Activated T-cell treated with anti-CD3 and anti-CD28 coated beads, Interleukin-2, amount 50 U/mL, for 72 hours (primary cell): Measurements from ENCODE around the gene EIF4A2. TPM values are rescaled to one million over a fixed set of nuclear protein-coding genes. Genes with fewer than 3 reads are reported as not detected.
"Not testable (repeated sequence)": the region's sequence is repeated elsewhere in the genome, so short reads cannot be mapped to it uniquely, and the experiment has no call there.

ENCODE experiments used
- ATAC-seq, 2 donors: fragments of 150-1000 bp; cut with Tn5 transposase; replicated peaks in 1 of 2; 2 replicates each; pipeline ENCODE4 v1.10.0; 2021; ENCODE audit warnings: moderate library complexity in 2 of 2, mild to moderate bottlenecking in 1 of 2
- DNase-seq, 2 donors: peaks; one replicate each; pipeline ENCODE4 v3.0.0; 2021 to 2022; ENCODE audit warnings: mixed read lengths in 1 of 2
- H3K27ac Mint-ChIP-seq: one replicate; pipeline ENCODE4 v1.8.0; 2022; ENCODE audit warnings: mild to moderate bottlenecking, moderate library complexity, mixed read lengths
- H3K27me3 Mint-ChIP-seq: one replicate; pipeline ENCODE4 v1.8.0; 2022; ENCODE audit warnings: low read depth, mixed read lengths
- H3K36me3 Mint-ChIP-seq, 2 donors: one replicate each; pipeline ENCODE4 v1.8.0; 2022; ENCODE audit warnings: mixed read lengths in 2 of 2, mild to moderate bottlenecking in 1 of 2; ENCODE audit not compliant: insufficient read depth in 2 of 2
- H3K4me1 Mint-ChIP-seq: one replicate; pipeline ENCODE4 v1.8.0; 2022; ENCODE audit warnings: low read depth, mixed read lengths
- H3K4me3 Mint-ChIP-seq, 2 donors: one replicate each; pipeline ENCODE4 v1.8.0; 2022; ENCODE audit warnings: mild to moderate bottlenecking in 2 of 2, mixed read lengths in 2 of 2, moderate library complexity in 2 of 2
- H3K9me3 Mint-ChIP-seq, 2 donors: one replicate each; pipeline ENCODE4 v1.8.0; 2022; ENCODE audit warnings: mixed read lengths in 2 of 2
- total RNA-seq, 2 donors: library from RNA; stranded (reverse); gene quantifications; one replicate each; pipeline ENCODE4 v1.2.3, GENCODE V29; 2022

EIF4A2 gene
- total RNA-seq, 2 donors from 2014 or later, result 353 to 492 TPM

DNA sequence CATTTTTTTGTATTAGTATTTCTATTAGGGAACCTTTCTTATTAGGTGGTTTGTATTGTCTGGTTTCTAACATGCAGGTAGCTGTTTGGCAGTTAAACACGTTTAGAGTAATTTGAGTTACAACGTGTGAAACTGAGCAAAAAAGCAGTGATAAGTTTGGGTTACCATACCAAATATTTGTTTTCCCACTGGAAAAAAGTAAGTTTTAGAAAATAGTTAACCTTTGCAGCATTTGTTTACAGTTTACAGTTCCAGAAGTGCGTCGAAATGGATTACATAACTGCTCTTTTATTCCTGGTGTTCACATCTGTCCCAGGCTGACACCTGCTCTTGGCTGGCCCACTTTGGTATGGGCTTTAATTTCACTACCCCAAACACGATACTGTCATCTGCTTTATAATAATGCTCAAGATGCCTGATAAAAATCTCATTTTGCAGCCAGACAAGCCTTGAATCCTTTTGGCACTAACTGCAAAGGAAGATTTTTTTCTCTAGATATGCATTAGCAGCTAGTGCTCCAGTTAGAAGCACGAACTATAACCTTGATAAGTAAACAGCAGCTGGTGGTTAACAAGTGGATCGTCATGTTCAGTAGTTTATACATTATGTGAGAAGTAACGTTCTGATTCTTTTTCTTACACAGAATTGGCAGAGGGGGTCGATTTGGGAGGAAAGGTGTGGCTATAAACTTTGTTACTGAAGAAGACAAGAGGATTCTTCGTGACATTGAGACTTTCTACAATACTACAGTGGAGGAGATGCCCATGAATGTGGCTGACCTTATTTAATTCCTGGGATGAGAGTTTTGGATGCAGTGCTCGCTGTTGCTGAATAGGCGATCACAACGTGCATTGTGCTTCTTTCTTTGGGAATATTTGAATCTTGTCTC, 5.3 kb downstream of the EIF4A2 start:
- DNase-seq (no peak), ATAC-seq (no peak)
- no peaks in the 10 kb centered on the region for H3K27me3 Mint-ChIP-seq
- H3K4me1 Mint-ChIP-seq, result peaks cover 69% of the 10 kb centered on the region
- no peaks in the 10 kb centered on the region for H3K9me3 Mint-ChIP-seq
- H3K4me3 Mint-ChIP-seq, result peak overlapping the region; percentile 92 to 97
- H3K27ac Mint-ChIP-seq, result peak overlapping the region; percentile 99
- H3K36me3 Mint-ChIP-seq, result peaks cover 43 to 79% of the 10 kb centered on the region in 2 donors

DNA sequence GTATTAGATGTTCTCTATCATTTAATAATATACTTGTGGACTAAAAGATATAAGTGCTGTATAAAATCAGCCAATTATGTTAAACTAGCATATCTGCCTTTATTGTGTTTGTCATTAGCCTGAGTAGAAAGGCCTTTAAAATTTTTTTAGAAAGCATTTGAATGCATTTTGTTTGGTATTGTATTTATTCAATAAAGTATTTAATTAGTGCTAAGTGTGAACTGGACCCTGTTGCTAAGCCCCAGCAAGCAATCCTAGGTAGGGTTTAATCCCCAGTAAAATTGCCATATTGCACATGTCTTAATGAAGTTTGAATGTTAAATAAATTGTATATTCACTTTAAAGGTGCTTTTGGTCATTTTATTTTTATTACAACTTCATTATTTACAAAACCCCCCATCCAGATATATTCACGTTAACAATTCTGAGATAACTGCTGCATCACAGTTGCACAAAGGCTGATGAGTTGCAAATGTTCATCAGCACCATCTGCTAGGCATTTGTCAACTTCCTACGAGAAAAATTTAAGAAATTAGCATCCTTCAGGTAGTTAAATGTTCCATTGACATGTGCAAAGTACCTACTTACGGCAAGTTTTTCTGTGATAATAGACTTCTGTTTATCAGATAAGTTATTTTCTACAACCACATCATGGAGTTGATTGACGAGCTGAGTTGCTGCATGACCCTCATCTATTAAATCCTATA, 6.3 kb downstream of the EIF4A2 start:
- no peaks in the 10 kb centered on the region for H3K27me3 Mint-ChIP-seq
- DNase-seq (no peak), ATAC-seq (no peak)
- H3K27ac Mint-ChIP-seq, result peak overlapping the region; percentile 99
- H3K4me1 Mint-ChIP-seq, result peaks cover 63% of the 10 kb centered on the region
- peak overlapping the region in 1 of 2 donors; percentile 48 for H3K4me3 Mint-ChIP-seq
- H3K36me3 Mint-ChIP-seq, result peaks cover 34 to 79% of the 10 kb centered on the region in 2 donors
- no peaks in the 10 kb centered on the region for H3K9me3 Mint-ChIP-seq

DNA sequence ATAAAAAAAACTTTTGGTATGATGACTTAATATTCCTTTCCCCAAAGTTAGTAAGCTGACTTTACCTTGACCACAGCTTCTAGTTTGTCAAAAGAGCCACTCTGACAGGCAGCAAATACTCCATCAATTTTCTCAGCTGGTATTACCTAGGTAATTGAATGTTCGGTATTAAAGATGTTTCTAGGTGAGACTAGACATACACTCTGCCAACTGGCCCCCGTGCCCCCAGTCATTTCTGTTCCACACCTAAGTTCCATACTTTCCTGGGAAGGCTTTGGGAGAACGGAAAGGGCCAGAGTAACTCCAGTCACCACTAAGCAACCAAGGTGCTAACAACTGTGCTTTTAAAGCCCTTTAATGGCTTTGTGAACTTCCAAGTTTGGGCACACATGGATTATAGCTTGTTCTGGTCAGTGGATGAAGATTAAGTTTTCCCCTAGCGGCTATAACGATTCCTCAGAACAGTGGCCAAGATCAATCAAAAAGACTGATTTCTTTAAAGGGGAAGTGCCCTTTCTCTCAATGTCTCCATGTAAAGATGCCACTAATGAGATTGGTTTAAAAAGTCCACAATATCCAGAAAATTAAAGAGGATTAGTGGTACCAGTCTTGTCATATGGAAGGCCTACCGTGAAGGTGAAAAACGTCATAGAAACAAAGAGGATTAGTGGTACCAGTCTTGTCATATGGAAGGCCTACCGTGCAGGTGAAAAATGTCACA, 7.0 kb downstream of the EIF4A2 start:
- H3K27me3 Mint-ChIP-seq, result no peaks in the 10 kb centered on the region
- H3K4me1 Mint-ChIP-seq, result peaks cover 59% of the 10 kb centered on the region
- peak overlapping the region; percentile 56 for H3K27ac Mint-ChIP-seq
- DNase-seq (no peak), ATAC-seq (peak; percentile 17 to 28)
- H3K4me3 Mint-ChIP-seq, result peak overlapping the region in 1 of 2 donors; percentile 19
- H3K36me3 Mint-ChIP-seq, result peaks cover 27 to 72% of the 10 kb centered on the region in 2 donors
- H3K9me3 Mint-ChIP-seq, result no peaks in the 10 kb centered on the region

DNA sequence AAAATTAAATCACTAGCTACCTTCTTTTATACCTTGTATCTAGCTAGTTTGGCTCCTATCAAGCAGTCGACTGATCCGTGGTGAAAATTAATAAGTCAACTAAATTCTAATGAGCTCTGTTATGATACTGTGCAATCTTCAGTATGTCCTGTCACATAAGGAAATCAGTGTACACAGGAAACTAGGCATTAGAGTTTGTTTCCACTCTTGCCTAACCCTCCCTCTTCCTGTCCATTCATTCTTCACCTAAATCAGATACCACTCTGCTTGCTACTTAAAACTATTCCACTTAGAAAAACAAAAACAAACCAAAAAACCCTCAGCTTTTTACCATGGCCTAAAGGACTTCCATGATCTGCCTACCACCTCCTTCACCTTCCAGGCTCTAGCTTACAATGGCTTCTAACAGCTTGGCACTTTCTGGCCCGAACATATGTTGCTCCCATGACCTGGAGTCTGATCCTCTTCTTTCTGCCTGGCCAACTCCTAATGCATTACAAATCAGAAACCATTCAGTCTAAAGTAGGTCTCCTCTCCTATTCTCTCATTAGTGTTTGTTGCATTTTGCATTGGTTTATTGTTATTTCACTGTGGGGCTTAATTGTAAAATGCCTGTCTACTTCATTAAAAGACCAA, 15.0 kb downstream of the EIF4A2 start:
- no peak for DNase-seq
- Mint-ChIP-seq H3K36me3 (peaks cover 19 to 48% of the 10 kb centered on the region in 2 donors), H3K9me3 (no peaks in the 10 kb centered on the region), H3K27me3 (no peaks in the 10 kb centered on the region), H3K4me1 (peaks cover 27% of the 10 kb centered on the region), H3K4me3 (no peak overlapping the region), H3K27ac (peak overlapping the region; percentile 33)
- peak in 1 of 2 donors; percentile 29 for ATAC-seq

DNA sequence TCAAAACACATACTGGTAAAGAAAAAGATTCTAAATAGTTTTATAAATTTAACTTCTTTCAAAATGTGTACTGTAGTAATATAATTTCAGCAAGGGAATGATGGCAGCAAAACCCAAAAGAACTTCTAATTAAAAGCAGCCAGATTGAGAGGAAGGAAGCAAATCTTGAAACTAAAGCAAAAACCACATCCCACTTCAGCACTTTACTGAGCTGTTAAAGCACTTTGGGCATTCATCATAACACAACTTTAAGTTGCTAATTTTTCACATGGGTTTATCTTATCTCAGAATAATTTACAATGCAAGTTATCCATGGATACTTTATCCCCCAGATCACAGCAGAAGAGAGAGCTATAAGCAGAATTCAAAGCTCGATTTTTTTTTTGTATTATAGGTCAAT, 16.9 kb downstream of the EIF4A2 start:
- H3K9me3 Mint-ChIP-seq, result no peaks in the 10 kb centered on the region
- H3K4me3 Mint-ChIP-seq, result no peak overlapping the region
- peaks cover 39% of the 10 kb centered on the region for H3K4me1 Mint-ChIP-seq
- H3K36me3 Mint-ChIP-seq, result peaks cover 18 to 37% of the 10 kb centered on the region in 2 donors
- peak overlapping the region; percentile 70 for H3K27ac Mint-ChIP-seq
- DNase-seq (no peak), ATAC-seq (peak in 1 of 2 donors; percentile 33)
- H3K27me3 Mint-ChIP-seq, result no peaks in the 10 kb centered on the region

DNA sequence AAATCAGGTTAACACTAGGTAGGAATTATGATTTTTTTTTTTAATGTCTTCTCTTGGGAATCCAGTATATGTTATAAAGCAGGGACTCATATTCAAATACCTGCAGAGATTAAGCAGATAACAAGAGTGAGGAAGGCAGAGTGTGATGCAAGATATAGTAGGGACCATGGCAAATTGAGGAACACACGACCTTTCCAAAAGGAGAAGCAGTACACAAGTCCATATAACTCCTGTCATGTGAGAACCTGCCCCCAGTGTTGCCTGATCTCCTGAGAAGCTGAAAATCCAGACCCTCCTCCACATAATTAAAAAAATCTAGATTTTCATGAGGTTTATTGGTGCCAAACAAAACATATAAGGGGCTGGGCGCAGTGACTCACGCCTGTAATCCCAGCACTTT, 19.3 kb downstream of the EIF4A2 start:
- Mint-ChIP-seq H3K4me3 (no peak overlapping the region), H3K36me3 (peaks cover 12 to 29% of the 10 kb centered on the region in 2 donors), H3K27me3 (no peaks in the 10 kb centered on the region), H3K4me1 (peaks cover 53% of the 10 kb centered on the region), H3K27ac (peak overlapping the region; percentile 87), H3K9me3 (no peaks in the 10 kb centered on the region)
- no peak for ATAC-seq
- no peak for DNase-seq

- not testable (repeated sequence) for ATAC-seq, H3K9me3 Mint-ChIP-seq, DNase-seq, H3K27me3 Mint-ChIP-seq, H3K4me3 Mint-ChIP-seq, H3K27ac Mint-ChIP-seq
- H3K36me3 Mint-ChIP-seq, result peaks cover 10 to 27% of the 10 kb centered on the region in 2 donors
- H3K4me1 Mint-ChIP-seq, result peaks cover 54% of the 10 kb centered on the region
These were observed 20.1 kb downstream of the EIF4A2 start for GRCh38 chr3:186803447-186803846.

DNA sequence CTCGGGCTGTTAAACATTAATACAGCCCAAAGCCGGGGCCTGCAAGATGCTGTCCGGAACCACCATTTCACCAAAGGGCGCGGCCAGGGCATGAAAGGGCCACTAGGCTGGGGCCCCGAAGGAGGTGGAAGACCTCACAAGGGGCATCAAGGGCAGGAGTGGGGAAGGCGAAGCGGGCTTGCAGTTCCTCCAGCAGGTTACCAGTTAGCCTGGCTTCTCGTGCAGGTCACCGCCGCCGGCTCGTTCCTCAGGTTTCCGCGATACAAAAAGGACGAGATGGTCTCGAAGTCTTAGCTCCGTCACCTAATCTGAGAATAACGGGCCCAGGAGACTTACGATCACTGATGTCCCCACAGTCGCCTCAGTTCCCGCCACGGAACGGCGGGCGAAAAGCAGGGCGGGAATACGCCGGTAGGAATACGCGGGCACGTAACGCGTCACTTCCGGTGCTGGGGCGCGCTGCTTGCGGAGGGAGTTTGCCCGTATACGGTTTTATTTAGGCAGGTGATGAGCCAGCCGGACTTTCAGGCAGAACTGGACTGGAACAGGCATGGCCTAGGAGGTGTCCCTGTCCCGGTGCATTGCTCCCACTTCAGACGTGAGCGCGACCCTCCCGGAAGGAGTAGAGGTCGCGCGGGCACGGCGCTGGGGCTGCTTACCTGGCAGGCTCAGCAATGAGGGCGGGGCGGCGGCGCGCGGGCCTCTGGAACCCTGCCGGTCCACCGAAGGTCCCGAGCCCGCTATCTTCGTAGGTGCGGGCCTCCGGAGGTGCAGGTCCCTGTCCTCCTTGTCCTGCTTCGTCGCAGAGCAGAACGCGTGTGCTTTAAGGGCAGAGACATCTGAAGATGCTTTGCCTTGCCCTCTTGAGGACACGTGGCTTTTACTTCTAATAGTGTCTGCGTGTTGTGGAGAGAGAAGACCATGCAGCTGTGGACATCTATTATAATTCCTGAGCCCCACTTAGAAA, 23.0 kb downstream of the EIF4A2 start, which contains the start of gene RFC4:
RFC4 (minus strand) TSS at position 394 of the 967 bp plus-strand sequence. CDS start 1,769 bp downstream, outside the sequence.
- Mint-ChIP-seq H3K9me3 (no peaks in the 10 kb centered on the region), H3K36me3 (peaks cover 4 to 10% of the 10 kb centered on the region in 2 donors), H3K4me1 (peaks cover 39% of the 10 kb centered on the region), H3K27me3 (no peaks in the 10 kb centered on the region), H3K4me3 (peak within 1 kb of the TSS; percentile 89 to 90), H3K27ac (peak within 1 kb of the TSS; percentile 94)
- peak; percentile 92 to 93 for ATAC-seq
- DNase-seq, result peak; percentile 84 to 89

DNA sequence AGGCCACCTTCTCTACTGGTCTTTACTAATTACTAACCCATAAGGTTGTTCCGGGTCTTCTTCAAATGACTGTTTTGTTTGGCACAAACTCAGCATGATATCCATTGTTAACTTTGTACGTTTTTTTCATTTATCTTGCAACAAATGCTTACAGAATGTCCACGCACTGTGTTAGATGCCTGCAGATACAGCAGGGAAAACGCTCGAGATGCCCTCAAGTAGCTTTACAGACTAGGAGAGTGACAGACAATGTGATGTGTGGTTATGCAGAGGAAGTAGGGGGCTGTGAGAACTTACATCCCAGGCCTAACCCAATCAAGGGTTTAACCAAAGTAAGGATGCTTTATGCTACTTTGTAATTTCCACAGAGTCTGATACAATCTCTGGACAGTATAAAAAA, 23.9 kb downstream of the EIF4A2 start:
- Mint-ChIP-seq H3K4me3 (peak overlapping the region; percentile 89 to 90), H3K27ac (peak overlapping the region; percentile 94), H3K9me3 (no peaks in the 10 kb centered on the region), H3K27me3 (no peaks in the 10 kb centered on the region), H3K4me1 (peaks cover 37% of the 10 kb centered on the region), H3K36me3 (peaks cover 4 to 10% of the 10 kb centered on the region in 2 donors)
- ATAC-seq, result peak; percentile 11 to 18
- DNase-seq, result no peak

DNA sequence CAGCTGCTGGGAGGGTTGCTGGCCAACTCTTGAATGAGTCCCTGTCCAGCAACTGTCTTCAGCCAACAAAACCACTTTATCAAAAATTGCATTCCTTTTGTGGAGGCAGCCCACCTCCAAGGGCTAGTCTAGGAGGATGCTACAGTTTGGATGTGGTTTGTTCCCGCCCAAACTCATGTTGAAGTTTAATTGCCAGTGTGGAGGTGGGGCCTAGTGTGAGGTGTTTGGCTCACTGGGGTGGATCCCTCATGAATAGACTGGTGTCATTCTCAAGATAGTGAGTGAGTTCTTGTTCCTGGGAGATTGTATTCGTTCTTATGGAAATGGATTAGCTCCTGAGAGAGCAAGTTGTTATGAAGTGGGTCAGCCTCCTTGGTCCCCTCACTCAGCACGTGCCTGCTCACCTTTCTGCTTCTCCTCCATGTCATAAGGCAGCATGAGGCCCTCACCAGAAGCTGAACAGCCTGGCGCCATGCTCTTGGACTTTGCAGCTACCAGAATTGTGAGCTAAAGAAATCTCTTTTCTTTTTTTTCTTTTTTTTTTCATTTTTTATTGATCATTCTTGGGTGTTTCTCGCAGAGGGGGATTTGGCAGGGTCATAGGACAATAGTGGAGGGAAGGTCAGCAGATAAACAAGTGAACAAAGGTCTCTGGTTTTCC, 27.1 kb downstream of the EIF4A2 start:
- H3K36me3 Mint-ChIP-seq, result no peaks in the 10 kb centered on the region
- DNase-seq, result no peak
- H3K4me1 Mint-ChIP-seq, result peaks cover 13% of the 10 kb centered on the region
- no peak overlapping the region for H3K27ac Mint-ChIP-seq
- no peaks in the 10 kb centered on the region for H3K27me3 Mint-ChIP-seq
- ATAC-seq, result no peak
- no peaks in the 10 kb centered on the region for H3K9me3 Mint-ChIP-seq
- H3K4me3 Mint-ChIP-seq, result no peak overlapping the region

DNA sequence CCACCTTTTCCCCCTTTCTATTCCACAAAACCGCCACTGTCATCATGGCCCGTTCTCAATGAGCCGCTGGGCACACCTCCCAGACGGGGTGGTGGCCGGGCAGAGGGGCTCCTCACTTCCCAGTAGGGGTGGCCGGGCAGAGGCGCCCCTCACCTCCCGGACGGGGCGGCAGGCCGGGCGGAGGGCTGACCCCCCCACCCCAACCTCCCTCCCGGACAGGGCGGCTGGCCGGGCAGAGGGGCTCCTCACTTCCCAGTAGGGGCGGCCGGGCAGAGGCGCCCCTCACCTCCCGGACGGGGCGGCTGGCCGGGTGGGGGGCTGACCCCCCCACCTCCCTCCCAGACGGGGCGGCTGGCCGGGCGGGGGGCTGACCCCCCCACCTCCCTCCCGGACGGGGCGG, 27.9 kb downstream of the EIF4A2 start:
- H3K27ac Mint-ChIP-seq, H3K27me3 Mint-ChIP-seq, H3K4me3 Mint-ChIP-seq, H3K9me3 Mint-ChIP-seq, H3K36me3 Mint-ChIP-seq, DNase-seq, ATAC-seq: not testable (repeated sequence)
- H3K4me1 Mint-ChIP-seq, result peaks cover 12% of the 10 kb centered on the region
